HG02571 (cell line): Measurements from ENCODE around the gene FGD3.

Source experiments
- ATAC-seq: cut with Tn5 transposase; IDR thresholded peaks from one replicate; pipeline ENCODE4 v1.9.1; 2021; ENCODE audit warnings: mild to moderate bottlenecking, moderate library complexity; ENCODE audit not compliant: unreplicated experiment

The FGD3 gene

GRCh38 chr9:93051680-93052089 lies 104.4 kb downstream of the FGD3 start:
- ATAC-seq: no peak

GRCh38 chr9:93052791-93053540 lies 105.6 kb downstream of the FGD3 start:
- no peak for ATAC-seq

- ATAC-seq: no peak
Measured at GRCh38 chr9:93053781-93054331, 106.5 kb downstream of the FGD3 start.

- no peak for ATAC-seq
Measured at GRCh38 chr9:93054758-93055704, 107.7 kb downstream of the FGD3 start.

GRCh38 chr9:93057042-93057702 lies 109.8 kb downstream of the FGD3 start:
- no peak for ATAC-seq

GRCh38 chr9:93057703-93058354 lies 110.5 kb downstream of the FGD3 start:
- no peak for ATAC-seq

- ATAC-seq: peak; percentile 46
Measured at GRCh38 chr9:93058355-93059010, 111.2 kb downstream of the FGD3 start, which contains the start of gene SUSD3. TSS of gene SUSD3 (plus strand) at chr9:93058701. CDS start at chr9:93058743, 42 bp downstream.

GRCh38 chr9:93059011-93059714 lies 111.8 kb downstream of the FGD3 start:
- ATAC-seq: peak; percentile 25

- ATAC-seq: no peak
Measured at GRCh38 chr9:93059715-93060578, 112.6 kb downstream of the FGD3 start.

- no peak for ATAC-seq
Measured at GRCh38 chr9:93060746-93061259, 113.5 kb downstream of the FGD3 start.

GRCh38 chr9:93061260-93061751 lies 114.0 kb downstream of the FGD3 start:
- ATAC-seq: no peak

- peak; percentile 39 for ATAC-seq
Measured at GRCh38 chr9:93061791-93062763, 114.8 kb downstream of the FGD3 start.

GRCh38 chr9:93064392-93065134 lies 117.2 kb downstream of the FGD3 start:
- ATAC-seq: peak; percentile 72

GRCh38 chr9:93065135-93065720 lies 117.9 kb downstream of the FGD3 start:
- ATAC-seq: no peak

GRCh38 chr9:93066978-93067603 lies 119.8 kb downstream of the FGD3 start:
- ATAC-seq: no peak
